VCaP (cell line): Measurements from ENCODE around the gene RCSD1.
"Not testable (repeated sequence)": the region's sequence is repeated elsewhere in the genome, so short reads cannot be mapped to it uniquely, and the experiment has no call there.

Source experiments
- H3K27ac ChIP-seq: fragments of 450-650 bp; 2 replicates; pipeline ENCODE4 v1.5.1; 2017
- CTCF ChIP-seq: fragments of 450-650 bp; conservative IDR thresholded peaks from 2 replicates; pipeline ENCODE4 v1.5.1; 2017; ENCODE audit warnings: mild to moderate bottlenecking, moderate library complexity

Gene RCSD1

GRCh38 chr1:167734227-167734626 lies 104.2 kb downstream of the RCSD1 start:
- H3K27ac ChIP-seq = no peak overlapping the region
- TF ChIP-seq CTCF = no peak

GRCh38 chr1:167734841-167735240 lies 104.8 kb downstream of the RCSD1 start:
- TF ChIP-seq CTCF = no peak
- no peak overlapping the region for H3K27ac ChIP-seq

- H3K27ac ChIP-seq = no peak overlapping the region
- no peak for TF ChIP-seq CTCF
These were observed 107.1 kb downstream of the RCSD1 start for GRCh38 chr1:167737169-167737568.

GRCh38 chr1:167738158-167738557 lies 108.1 kb downstream of the RCSD1 start:
- no peak overlapping the region for H3K27ac ChIP-seq
- TF ChIP-seq CTCF = no peak

GRCh38 chr1:167739752-167740151 lies 109.7 kb downstream of the RCSD1 start:
- no peak for TF ChIP-seq CTCF
- H3K27ac ChIP-seq = no peak overlapping the region

GRCh38 chr1:167741103-167741502 lies 111.1 kb downstream of the RCSD1 start:
- not testable (repeated sequence) for H3K27ac ChIP-seq

GRCh38 chr1:167742392-167743057 lies 112.5 kb downstream of the RCSD1 start:
- not testable (repeated sequence) for H3K27ac ChIP-seq

- H3K27ac ChIP-seq = no peak overlapping the region
- TF ChIP-seq CTCF = no peak
These were observed 114.9 kb downstream of the RCSD1 start for GRCh38 chr1:167744901-167745300.
